GDM1 (cell line): ENCODE measurements around the gene DHRS7B.
"Not testable (repeated sequence)": the region's sequence is repeated elsewhere in the genome, so short reads cannot be mapped to it uniquely, and the experiment has no call there.

Source experiments
- DNase-seq: peaks from one replicate; lab custom pipeline; 2025; lab: John Stamatoyannopoulos, UW

Gene DHRS7B, protein sequence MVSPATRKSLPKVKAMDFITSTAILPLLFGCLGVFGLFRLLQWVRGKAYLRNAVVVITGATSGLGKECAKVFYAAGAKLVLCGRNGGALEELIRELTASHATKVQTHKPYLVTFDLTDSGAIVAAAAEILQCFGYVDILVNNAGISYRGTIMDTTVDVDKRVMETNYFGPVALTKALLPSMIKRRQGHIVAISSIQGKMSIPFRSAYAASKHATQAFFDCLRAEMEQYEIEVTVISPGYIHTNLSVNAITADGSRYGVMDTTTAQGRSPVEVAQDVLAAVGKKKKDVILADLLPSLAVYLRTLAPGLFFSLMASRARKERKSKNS

DNA sequence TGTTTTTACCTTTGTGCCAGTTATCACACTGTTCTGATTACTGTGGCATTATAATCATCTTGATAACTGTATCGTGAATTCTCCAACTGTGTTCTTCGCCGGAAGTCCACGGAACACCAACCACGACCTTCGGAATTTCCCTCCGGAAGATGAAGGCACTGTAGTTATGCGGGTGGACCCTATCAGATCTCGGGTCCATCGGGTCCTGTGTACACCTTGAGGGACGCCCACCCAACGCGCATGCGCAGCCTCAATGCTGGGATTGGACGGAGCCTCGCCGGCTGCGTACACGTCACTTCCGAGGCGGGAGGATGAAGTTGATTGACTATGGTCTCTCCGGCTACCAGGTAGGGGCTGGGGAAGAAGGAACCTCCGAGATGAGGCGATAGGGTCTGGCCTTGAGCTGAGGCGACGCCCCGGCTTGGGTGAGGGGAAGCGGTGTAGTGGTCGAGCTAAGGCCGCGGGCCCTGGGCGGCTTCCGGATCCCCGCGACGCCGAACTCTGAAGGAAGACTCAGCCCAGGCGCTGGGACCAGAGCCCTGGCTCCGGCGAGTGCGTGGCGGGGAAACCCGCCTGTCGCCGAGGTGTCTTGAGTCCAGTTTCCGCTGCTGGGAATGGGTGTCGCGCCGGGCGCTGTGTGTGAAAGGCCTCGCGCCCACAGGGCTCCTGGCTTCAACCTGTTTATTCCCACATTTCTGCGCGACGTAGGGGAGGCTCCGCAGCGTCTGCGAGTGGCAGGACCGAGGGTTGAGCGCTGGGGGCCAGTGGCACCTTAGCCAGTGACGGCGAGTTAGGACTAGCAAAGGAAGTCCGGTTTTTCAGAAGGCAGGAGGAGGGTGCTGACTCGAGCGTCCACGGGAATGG is at the start of gene DHRS7B:
Gene DHRS7B (plus strand): TSS at position 320 of the 864 bp plus-strand sequence. CDS start 8 bp downstream, at position 328.
- DNase-seq = peak; percentile 94

DNA sequence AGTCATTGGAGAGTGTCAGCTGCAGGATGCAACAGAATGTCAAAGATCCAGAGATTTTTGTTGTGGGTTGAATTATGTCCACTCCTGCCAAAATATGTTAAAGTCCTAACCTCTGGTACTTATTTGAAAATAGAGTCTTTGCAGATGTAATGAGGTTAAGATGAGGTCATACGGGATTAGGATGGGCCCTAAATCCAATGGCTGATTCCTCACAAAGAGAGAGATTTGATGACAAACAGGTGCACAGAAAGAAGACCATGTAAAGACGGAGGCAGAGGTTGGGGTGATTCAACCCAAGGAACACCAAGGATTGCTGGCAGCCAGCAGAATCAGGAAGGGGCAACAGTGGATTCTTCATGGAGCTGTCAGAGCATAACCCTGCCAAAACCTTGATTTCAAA is 49.5 kb upstream of the DHRS7B start:
- DNase-seq = no peak

DNA sequence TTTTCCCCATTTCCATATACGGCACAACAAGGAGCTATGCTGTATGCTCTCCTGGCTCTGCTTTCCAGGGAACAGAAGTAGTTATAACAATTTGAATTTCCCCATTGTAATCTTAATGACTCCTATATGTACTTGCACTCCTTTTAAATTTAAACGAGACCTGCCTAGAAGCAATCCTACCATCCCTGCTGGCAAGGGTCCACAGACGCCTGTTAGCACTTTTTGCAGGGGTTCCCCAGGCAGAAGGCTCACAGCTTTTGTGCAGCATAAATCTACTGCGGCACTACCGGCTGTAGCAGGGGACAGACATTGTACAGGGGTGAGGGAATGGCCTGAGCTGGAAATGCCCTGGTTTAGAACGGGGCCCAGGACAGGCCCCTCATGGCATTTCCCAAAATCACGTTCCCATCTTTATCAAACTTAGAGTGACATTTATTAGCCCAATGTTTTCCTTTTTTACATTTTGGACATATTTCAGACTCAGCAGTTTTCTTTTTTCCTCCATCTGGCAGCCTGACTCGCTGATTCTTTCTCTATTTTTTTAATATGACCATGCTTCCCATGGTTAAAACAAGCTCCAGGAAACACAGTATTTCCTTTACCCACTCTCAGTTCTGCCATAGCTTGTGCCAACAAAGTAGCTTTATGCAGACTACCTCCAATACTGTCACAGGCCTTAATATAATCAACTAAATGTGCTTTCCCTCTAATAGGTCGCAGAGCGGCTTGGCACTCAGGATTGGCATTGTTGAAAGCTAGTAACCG is 48.6 kb upstream of the DHRS7B start:
- no peak for DNase-seq

DNA sequence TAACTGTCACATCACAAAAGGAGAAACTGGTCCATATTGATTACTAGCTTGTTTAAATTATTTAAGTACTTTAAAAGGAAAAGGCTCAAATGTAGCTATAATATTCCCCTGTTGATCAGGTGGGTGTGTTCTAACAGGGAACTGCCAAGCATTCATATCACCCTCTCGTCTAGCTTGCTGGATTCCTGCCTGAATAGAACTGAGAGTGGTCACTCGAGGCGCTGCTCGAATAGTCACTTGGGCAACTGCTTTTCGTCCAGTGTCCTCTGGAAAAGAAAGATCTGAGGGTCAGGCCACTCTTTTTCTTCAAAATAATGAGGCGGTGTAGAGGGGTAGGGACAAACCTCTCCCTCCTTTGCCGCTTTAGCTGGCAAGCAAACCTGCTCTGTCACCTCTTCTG is 47.6 kb upstream of the DHRS7B start:
- DNase-seq = no peak

DNA sequence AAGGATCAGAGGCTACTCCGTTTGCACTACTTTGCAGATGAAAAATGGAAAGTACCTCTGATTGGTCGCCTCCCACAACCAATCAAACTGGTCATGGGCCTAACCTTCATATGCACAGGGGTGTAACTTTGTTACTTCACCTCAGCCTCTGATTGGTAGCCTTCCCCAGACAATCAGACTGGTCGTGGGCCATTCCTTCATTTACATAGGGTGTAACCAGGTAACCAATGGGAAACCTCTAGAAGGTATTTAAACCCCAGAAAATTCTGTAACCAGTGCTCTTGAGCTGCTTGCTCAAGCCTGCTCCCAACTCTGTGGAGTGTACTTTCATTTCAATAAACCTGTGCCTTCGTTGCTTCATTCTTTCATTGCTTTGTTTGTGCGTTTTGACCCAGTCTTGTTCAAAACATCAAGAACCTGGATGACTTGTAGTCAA is 44.7 kb upstream of the DHRS7B start:
- DNase-seq = no peak

DNA sequence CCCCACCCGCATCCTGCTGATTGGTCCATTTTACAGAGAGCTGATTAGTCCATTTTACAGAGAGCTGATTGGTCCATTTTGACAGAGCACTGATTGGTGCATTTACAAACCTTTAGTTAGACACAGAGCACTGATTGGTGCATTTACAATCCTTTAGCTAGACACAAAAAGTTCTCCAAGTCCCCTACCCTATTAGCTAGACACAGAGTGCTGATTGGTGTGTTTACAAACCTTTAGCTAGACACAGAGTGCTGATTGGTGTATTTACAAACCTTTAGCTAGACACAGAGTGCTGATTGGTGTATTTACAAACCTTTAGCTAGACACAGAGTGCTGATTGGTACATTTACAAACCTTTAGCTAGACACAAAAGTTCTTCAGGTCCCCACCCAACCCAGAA is 41.5 kb upstream of the DHRS7B start:
- DNase-seq = not testable (repeated sequence)

DNA sequence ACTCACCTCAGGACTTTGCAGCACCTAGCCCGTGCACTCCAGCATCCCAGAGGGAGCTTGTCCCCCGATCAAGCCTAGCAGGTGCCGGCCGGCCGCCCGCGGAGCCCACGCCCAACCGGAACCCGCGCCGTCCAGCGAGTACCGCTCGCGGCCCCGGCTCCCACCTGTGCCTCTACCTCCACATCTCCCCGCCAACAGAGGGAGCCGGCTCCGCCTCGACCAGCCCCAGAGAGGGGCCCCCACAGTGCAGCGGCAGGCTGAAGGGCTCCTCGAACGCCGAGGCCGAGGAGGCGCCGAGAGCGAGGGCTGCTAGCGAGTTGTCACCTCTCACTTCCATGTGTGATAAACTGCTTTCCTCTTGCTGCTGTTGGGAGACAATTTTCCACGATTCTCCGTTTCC is 41.1 kb upstream of the DHRS7B start:
- DNase-seq = no peak

DNA sequence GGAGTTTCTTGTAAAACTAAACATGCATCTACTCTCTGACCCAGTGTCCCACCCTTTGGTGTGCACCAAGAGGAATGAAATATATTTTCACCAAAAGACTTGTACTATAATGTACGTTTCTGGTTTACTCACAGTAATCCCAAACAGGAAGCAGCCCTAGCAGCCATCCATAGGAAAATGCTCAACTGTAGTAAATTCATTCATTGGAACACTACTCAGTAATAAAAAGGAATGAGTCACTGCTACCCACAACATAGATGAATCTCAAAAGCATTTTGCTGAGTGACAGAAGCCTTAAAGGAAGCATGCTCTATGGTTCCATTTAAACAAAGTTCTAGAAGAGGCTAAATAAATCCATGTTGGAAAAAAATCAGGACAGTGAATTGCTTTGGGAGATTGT is 37.6 kb upstream of the DHRS7B start:
- DNase-seq = no peak

DNA sequence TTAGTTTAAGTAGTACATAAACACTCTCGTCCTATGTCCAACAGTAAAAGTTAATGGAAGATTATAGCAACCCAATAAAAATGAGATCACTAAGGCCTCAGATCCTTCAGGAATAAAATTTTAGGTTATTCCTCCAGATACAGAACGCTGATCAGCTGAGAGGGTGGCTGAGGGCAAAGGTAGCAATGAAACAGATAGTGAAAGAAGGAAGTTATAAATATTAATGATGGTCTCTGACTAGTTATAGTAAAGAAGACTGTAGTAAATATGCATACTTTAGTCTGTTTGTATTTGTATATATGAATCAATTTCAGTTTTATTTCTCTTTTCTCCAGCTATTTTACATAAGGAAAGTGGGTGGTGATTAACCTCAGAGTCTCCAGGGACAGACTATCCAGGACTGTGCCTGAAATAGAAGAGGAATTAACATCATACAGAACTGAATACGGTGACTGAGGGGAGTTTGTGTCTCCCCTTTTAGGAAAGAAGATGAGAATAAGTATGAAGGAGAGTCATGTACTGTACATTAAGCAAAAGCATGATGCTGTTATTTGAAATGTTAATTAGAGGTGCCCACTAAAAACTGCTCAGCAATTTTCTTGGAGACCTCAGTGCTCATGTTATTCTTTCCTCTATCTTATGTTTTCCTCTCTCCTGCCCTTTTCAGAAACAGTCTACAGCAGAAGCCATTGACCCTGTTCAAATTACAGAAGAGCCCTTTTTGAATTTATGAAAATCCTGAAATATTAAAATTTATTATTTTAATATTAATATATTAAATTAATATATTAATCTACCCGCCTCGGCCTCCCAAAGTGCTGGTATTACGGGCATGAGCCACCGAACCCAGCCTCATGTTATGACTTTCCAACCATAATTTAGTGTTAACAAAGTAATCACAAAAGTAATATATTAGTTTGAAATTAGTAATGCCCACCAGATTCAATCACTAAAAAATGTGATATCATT is 36.5 kb upstream of the DHRS7B start:
- DNase-seq = no peak

DNA sequence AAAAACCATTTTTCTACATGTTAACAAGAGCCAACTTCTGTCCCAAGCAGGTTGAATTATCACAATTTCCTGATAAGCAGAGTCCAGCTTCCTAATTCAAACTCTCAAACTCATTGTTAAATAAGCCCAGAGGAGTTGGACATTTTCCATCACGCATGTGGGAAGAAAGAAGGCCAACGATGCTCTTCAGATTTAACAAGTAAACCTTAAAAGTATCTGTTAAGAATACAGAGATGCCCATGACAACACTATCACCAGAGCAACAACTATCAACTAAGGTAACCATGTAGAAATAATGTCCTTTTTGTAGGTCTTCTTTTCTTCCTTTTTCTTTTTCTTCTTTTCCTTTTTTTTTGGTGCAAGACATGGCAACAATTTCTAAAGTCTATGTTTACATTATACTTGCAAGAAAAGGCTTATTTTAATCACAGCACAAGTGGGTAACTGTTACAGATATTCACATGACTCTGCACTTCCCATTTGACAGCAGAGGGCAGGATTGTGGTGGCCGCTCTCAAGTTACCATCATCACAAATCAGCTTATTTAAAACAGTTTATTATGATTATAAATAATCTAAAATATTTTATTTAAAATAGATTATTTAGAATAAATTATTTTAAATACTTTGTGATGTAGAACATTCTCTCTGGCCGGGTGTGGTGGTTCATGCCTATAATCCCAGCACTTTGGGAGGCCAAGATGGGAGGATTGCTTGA is 35.7 kb upstream of the DHRS7B start:
- DNase-seq = no peak

DNA sequence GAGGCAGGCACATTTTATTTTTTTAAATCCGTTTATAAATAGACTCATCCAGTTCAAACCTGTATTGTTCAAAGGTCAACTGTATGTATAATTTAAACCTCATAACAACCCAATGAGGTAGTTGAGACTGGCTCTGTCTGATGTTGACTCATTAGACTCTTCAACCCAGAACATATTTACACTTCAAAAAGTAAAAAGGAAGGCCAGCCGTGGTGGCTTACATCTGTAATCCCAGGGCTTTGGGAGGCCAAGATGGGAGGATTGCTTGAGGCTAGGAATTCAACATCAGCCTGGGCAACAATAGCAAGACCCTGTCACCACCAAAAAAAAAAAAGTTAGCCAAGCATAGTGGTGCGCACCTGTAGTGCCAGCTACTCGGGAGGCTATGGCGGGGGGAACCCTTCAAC is 32.5 kb upstream of the DHRS7B start:
- DNase-seq = no peak

DNA sequence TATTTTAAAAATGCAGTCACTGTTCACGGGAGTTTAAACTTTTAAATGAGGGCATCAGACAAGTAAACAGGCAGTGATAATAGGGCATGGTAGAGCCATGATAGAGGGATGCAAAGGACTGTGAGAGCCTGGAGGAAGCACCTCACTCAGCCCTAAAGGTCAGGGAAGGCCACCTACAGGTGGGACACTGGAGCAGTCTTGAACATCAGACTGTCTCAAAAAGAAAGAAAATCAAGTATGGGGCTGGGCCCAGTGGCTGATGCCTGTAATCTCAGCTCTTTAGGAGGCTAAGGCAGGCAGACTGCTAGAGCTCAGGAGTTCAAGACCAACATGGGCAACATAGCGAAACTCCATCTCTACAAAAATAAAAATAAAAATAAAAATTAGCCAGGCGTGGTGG is 31.0 kb upstream of the DHRS7B start:
- DNase-seq = no peak

DNA sequence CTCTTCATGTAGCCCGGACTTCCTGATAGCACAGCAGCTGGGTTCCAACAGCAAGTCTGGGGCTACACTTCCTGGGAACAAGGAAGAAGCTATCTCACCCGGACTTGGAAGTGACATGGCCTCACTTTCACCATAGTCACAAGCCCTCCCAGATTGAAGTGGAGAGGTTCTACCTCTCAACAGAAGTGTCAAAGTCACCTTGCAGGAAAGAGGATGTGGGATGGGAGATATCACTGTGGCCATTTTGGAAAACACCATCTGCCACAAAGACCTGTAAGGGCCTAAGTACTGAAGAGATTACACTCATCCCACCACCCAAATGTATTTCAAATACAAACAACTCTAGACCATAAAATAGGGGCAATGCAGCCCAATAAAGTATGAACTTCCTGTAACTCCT is 29.9 kb upstream of the DHRS7B start:
- no peak for DNase-seq

DNA sequence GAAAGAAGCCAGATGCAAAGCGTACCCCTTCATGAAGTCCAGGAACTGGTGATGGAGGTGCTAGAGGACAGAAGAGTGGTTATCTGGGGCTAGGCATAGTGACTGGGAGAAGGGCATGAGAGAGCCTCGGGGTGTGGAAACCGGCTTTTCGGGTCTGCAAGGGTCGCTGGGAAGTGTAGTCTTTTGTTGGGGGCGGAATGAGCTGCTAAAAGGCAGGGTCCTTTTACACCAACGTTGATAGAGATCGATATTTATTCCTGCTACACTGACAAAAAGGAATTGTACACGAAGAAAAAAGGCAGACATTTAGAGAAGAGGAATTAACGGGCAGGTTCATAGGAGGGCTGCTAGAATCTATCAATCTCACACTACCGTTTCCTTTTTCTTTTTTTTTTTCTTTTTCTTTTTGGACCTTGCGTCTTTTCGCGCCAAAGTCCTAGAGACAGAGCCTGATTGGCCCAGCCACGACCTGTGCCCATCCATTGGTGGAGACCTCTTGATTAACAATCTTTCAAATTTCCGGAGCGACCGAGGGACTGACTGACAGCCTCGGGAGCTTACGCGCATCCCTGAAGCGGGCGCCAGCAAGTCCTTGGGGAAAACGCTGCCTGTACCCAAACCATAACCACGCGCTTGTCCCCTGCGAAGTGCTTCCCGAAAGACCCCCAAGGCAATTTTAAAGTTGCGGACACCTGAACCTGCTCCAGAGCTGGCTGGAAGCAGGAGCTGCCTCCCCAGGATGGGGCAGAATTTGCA is 27.7 kb upstream of the DHRS7B start:
- peak; percentile 62 for DNase-seq

DNA sequence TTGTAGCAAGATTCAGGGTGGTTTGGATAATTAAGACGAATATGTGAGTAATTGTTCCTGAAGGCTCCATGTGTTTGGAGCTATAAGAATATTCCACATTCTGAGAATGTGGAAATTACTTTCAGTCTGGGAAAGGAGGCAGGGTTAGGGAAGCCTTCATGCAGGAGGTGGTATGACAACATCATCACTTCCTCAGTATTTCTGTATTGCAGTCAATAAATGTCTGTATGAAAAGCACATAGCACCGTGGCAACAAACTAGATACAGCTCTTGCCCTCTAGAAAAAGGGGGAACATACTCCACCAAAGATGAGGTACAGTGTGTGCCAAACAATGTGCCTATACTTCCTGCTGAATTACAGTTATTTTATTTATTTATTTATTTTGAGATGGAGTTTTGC is 26.1 kb upstream of the DHRS7B start:
- no peak for DNase-seq

DNA sequence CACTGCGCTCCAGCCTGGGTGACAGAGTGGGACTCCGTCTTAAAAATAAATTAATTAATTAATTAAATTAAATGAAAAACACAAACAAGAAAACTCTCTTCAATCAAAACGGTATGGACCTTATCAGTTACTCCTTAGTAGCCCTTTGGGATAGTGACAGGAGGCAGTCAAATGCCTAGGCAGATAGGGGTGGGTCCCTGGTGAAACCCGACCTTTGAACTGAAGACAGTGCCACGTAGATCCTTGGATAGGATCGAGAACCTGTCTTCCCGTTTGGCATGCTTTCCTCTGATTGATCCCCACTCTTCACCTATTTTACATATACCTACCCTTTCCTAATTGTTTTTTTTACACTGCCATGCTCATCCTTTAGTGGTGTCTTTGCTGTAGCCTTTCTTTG is 22.2 kb upstream of the DHRS7B start:
- no peak for DNase-seq

DNA sequence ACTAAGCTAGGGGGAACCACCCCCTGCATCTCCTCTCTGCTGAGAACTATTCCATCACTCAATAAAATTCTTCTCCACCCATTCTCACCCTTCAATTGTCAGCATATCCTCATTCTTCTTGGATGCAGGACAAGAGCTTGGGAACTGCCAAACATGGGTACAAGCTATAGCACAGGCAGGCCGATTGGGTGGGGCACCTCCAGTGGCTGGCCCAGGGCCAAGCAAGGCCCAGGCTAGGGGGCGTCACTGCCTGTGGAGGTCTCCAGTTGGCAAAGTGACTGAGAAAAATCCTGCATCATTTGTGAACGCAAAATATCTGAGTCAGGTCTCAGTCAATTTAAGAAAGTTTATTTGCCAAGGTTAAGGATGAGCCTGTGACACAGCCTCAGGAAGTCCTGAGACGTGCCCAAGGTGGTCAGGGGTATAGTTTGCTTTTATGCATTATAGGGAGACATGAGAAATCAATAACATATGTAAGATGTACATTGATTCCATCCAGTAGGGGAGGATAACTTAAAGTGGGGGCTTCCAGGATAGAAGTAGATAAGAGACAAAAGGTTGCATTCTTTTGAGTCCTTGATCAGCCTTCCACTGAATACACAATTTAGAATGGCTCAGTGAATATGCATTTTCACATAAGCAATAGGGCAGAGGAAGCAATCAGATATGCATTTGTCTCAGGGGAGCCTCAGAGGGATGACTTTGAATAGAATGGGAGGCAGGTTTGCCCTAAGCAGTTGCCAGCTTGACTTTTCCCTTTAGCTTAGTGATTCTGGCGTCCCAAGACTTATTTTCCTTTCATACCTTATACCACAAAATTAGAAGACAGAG is 21.5 kb upstream of the DHRS7B start:
- DNase-seq = no peak

DNA sequence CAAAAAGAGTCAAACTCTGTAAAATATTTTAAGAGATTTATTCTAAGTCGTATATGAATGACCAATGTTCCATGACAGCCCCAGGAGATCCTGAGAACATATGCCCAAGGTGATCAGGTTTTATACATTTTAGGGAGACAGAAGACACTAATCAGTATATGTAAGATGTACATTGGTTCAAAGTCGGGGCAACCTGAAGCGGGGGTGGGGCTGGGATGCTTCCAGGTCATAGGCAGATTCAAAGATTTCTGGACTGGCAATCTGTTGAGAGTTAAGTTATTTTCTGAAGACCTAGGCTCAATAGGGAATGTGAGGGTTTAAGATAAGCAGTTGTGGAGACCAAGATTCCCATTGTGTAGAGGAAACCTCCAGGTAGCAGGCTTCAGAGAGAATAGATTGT is 20.4 kb upstream of the DHRS7B start:
- no peak for DNase-seq

DNA sequence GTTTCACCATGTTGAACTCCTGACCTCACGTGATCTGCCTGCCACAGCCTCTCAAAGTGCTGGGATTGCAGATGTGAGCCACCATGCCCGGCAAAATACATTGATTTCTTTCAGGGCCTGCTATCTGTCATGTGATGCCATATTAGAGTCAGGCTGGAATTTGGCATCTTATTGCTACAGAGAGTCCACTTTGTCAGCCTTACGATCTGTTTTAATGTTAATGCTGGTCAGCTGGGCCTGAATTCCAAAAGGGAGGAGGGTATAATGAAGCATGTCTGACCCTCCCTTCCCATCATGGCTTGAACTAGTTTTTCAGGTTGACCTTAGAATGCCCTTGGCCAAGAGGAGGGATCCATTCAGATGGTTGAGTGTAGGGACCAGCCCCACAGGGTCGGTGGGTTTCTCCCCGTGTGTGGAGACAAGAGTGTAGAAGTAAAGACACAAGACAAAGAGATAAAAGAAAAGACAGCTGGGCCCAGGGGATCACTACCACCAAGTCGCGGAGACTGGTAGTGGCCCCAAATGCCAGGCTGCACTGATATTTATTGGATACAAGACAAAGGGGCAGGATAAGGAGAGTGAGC is 19.6 kb upstream of the DHRS7B start:
- not testable (repeated sequence) for DNase-seq
